HepG2 (cell line): Measurements from ENCODE around the gene C11orf24. TPM values are rescaled to one million over a fixed set of nuclear protein-coding genes. Genes with fewer than 3 reads are reported as not detected.

ENCODE experiments used
- ADNP ChIP-seq: sonication (generic); formaldehyde crosslinking; IDR thresholded peaks from 2 replicates; pipeline ENCODE4 v1.4.0; 2020; ENCODE audit warnings: missing genetic modification reagents
- CHCHD3 ChIP-seq: sonication (generic); formaldehyde crosslinking; IDR thresholded peaks from 2 replicates; pipeline ENCODE4 v1.8.0; 2022; ENCODE audit warnings: mild to moderate bottlenecking, missing genetic modification reagents, moderate library complexity
- FOXA1 ChIP-seq, 2 experiments: fragments of 450-650 bp in 1 of 2; sonication (generic) in 1 of 2; formaldehyde crosslinking in 1 of 2; IDR thresholded peaks; 2 replicates each; pipeline versions ENCODE4 v1.4.0 to v1.6.1; 2016 to 2020; ENCODE audit warnings: missing genetic modification reagents in 1 of 2
- FOXM1 ChIP-seq: sonication (generic); formaldehyde crosslinking; IDR thresholded peaks from 2 replicates; pipeline ENCODE4 v1.5.0; 2020; ENCODE audit warnings: missing genetic modification reagents
- HDAC1 ChIP-seq: sonication (generic); formaldehyde crosslinking; IDR thresholded peaks from 2 replicates; pipeline ENCODE4 v1.5.1; 2020; ENCODE audit warnings: mild to moderate bottlenecking, missing genetic modification reagents
- IRX3 ChIP-seq: sonication (generic); formaldehyde crosslinking; IDR thresholded peaks from 2 replicates; pipeline ENCODE4 v1.8.1; 2023; ENCODE audit warnings: mild to moderate bottlenecking, low read depth, missing genetic modification reagents, borderline replicate concordance
- SMARCE1 ChIP-seq: fragments of 450-650 bp; IDR thresholded peaks from 2 replicates; pipeline ENCODE4 v1.6.1; 2017; ENCODE audit warnings: borderline replicate concordance
- SOX13 ChIP-seq, 3 experiments: fragments of 450-650 bp in 1 of 3; sonication (generic) in 1 of 3; formaldehyde crosslinking in 1 of 3; IDR thresholded peaks in 2 of 3; conservative IDR thresholded peaks in 1 of 3; 2 replicates each; pipeline versions ENCODE4 v1.5.0 to v1.6.1; 2016 to 2020; ENCODE audit warnings: antibody characterized with exemption in 1 of 3, mild to moderate bottlenecking in 1 of 3, missing compliant biosample characterization in 1 of 3, missing genetic modification reagents in 1 of 3, moderate library complexity in 1 of 3
- ZNF121 ChIP-seq: sonication (generic); formaldehyde crosslinking; IDR thresholded peaks from 2 replicates; pipeline ENCODE4 v1.5.0; 2020; ENCODE audit warnings: mild to moderate bottlenecking, missing genetic modification reagents
- ZNF317 ChIP-seq: sonication (generic); formaldehyde crosslinking; IDR thresholded peaks from 2 replicates; pipeline ENCODE4 v1.5.0; 2020; ENCODE audit warnings: mild to moderate bottlenecking, missing genetic modification reagents
- ZNF326 ChIP-seq: sonication (generic); formaldehyde crosslinking; IDR thresholded peaks from 2 replicates; pipeline ENCODE4 v1.4.0; 2020; ENCODE audit warnings: missing genetic modification reagents, borderline replicate concordance
- ZNF451 ChIP-seq: sonication (generic); formaldehyde crosslinking; IDR thresholded peaks from 2 replicates; pipeline ENCODE4 v1.5.0; 2020; ENCODE audit warnings: mild to moderate bottlenecking, missing genetic modification reagents
- ZNF550 ChIP-seq: sonication (generic); formaldehyde crosslinking; IDR thresholded peaks from 2 replicates; pipeline ENCODE4 v1.4.0; 2020; ENCODE audit warnings: mild to moderate bottlenecking, missing genetic modification reagents, borderline replicate concordance
- polyA plus RNA-seq, 8 experiments: library from polyadenylated mRNA; depleted of rRNA in 3 of 8; stranded (reverse) in 7 of 8; unstranded in 1 of 8; fragments of >200 nt; fragmentation: Illumina TruSeq in 4 of 8; extraction: Trizol in 4 of 8; gene quantifications; 2 replicates each; pipeline versions ENCODE4 v1.2.1 to v1.2.3, GENCODE V29; 2011 to 2016; ENCODE audit warnings: low read depth in 4 of 8, missing spikeins in 1 of 8, mixed read lengths in 1 of 8; ENCODE audit not compliant: insufficient read depth in 1 of 8
- total RNA-seq, 5 experiments: library from RNA; depleted of rRNA; stranded (reverse); fragments of >200 nt; fragmentation: Illumina TruSeq; extraction: Trizol; gene quantifications; 2 replicates each; pipeline ENCODE4 v1.2.3, GENCODE V29; 2016; ENCODE audit warnings: low read depth in 1 of 5
- TF ChIP-seq, protein P1 (sequence below), 2 experiments: fragments of 450-650 bp in 1 of 2; sonication (generic) in 1 of 2; formaldehyde crosslinking; IDR thresholded peaks; 2 replicates each; pipeline versions ENCODE4 v1.5.0 to v1.8.0; 2020 to 2022; ENCODE audit warnings: mild to moderate bottlenecking in 1 of 2, missing genetic modification reagents in 1 of 2
- TF ChIP-seq, protein P2 (sequence below): sonication (generic); formaldehyde crosslinking; IDR thresholded peaks from 2 replicates; pipeline ENCODE4 v1.4.0; 2020; ENCODE audit warnings: missing genetic modification reagents
- TF ChIP-seq, protein P3 (sequence below): sonication (generic); formaldehyde crosslinking; IDR thresholded peaks from 2 replicates; pipeline ENCODE4 v1.4.0; 2020; ENCODE audit warnings: mild to moderate bottlenecking, missing genetic modification reagents

The C11orf24 gene
- total and polyA plus RNA-seq, 2 of the 13 experiments (the other 11 are each of a cell fraction or from before 2014, with no cell fraction given): 52.9 to 55.5 TPM

DNA sequence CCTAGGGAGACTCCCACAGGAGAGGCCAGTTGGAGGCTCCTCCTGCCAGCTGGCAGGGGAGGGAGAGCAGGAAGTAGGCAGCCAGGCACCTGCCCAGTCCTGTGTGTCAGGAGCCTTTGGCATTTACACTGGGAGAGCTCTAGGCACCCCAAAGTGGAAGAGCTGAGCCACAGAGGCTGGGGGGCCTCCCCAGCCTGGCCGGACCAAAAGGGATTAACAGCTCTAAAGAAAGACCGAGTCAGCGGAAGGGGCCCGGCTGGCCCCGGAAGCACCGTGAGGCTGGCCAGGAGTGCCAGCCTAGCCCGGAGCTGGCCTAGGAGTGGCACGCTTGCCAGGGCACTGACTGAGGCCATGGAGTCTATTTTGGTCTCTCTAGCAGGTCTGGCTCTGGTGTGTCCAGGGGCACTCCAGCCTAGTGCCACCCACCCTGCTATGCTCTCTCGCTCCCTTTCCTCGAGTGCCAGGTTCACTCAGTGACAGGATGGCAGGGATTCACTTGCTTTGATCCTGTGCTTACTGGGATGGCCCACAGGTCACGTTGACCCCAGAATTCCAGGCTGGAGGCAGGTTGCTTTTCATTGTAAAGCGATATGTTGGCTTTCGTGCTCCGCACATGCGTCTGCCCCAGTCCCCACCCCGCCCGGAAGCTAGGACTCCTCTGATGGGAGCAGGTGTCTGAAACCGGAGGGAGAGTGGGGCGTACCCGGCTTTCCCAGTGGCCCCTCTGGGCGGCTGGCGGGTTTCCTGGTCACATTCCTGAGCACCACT, 55.4 kb downstream of the C11orf24 start (continued):
- TF ChIP-seq HDAC1 (CRISPR knock-in tag): peak; percentile 44; the same call in 1 of the 2 replicates
- TF ChIP-seq ZNF317 (CRISPR knock-in tag): no peak
- TF ChIP-seq, protein P1, sequence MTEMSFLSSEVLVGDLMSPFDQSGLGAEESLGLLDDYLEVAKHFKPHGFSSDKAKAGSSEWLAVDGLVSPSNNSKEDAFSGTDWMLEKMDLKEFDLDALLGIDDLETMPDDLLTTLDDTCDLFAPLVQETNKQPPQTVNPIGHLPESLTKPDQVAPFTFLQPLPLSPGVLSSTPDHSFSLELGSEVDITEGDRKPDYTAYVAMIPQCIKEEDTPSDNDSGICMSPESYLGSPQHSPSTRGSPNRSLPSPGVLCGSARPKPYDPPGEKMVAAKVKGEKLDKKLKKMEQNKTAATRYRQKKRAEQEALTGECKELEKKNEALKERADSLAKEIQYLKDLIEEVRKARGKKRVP (CRISPR knock-in tag; IDR thresholded peaks at IDR 0.05): no peak
- peak; percentile 74 for TF ChIP-seq ZNF326
- no peak for TF ChIP-seq ZNF451 (CRISPR knock-in tag)
- TF ChIP-seq ZNF121 (CRISPR knock-in tag): no peak
- no peak for TF ChIP-seq ZNF550 (CRISPR knock-in tag)
- no peak for TF ChIP-seq FOXA1 (IDR thresholded peaks at IDR 0.05)
- TF ChIP-seq FOXA1 (CRISPR knock-in tag; IDR thresholded peaks at IDR 0.05): no peak
- TF ChIP-seq CHCHD3 (CRISPR knock-in tag): no peak
- TF ChIP-seq, protein P2, sequence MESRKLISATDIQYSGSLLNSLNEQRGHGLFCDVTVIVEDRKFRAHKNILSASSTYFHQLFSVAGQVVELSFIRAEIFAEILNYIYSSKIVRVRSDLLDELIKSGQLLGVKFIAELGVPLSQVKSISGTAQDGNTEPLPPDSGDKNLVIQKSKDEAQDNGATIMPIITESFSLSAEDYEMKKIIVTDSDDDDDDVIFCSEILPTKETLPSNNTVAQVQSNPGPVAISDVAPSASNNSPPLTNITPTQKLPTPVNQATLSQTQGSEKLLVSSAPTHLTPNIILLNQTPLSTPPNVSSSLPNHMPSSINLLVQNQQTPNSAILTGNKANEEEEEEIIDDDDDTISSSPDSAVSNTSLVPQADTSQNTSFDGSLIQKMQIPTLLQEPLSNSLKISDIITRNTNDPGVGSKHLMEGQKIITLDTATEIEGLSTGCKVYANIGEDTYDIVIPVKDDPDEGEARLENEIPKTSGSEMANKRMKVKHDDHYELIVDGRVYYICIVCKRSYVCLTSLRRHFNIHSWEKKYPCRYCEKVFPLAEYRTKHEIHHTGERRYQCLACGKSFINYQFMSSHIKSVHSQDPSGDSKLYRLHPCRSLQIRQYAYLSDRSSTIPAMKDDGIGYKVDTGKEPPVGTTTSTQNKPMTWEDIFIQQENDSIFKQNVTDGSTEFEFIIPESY (CRISPR knock-in tag): no peak; the same call in 1 of the 2 replicates
- TF ChIP-seq, protein P3, sequence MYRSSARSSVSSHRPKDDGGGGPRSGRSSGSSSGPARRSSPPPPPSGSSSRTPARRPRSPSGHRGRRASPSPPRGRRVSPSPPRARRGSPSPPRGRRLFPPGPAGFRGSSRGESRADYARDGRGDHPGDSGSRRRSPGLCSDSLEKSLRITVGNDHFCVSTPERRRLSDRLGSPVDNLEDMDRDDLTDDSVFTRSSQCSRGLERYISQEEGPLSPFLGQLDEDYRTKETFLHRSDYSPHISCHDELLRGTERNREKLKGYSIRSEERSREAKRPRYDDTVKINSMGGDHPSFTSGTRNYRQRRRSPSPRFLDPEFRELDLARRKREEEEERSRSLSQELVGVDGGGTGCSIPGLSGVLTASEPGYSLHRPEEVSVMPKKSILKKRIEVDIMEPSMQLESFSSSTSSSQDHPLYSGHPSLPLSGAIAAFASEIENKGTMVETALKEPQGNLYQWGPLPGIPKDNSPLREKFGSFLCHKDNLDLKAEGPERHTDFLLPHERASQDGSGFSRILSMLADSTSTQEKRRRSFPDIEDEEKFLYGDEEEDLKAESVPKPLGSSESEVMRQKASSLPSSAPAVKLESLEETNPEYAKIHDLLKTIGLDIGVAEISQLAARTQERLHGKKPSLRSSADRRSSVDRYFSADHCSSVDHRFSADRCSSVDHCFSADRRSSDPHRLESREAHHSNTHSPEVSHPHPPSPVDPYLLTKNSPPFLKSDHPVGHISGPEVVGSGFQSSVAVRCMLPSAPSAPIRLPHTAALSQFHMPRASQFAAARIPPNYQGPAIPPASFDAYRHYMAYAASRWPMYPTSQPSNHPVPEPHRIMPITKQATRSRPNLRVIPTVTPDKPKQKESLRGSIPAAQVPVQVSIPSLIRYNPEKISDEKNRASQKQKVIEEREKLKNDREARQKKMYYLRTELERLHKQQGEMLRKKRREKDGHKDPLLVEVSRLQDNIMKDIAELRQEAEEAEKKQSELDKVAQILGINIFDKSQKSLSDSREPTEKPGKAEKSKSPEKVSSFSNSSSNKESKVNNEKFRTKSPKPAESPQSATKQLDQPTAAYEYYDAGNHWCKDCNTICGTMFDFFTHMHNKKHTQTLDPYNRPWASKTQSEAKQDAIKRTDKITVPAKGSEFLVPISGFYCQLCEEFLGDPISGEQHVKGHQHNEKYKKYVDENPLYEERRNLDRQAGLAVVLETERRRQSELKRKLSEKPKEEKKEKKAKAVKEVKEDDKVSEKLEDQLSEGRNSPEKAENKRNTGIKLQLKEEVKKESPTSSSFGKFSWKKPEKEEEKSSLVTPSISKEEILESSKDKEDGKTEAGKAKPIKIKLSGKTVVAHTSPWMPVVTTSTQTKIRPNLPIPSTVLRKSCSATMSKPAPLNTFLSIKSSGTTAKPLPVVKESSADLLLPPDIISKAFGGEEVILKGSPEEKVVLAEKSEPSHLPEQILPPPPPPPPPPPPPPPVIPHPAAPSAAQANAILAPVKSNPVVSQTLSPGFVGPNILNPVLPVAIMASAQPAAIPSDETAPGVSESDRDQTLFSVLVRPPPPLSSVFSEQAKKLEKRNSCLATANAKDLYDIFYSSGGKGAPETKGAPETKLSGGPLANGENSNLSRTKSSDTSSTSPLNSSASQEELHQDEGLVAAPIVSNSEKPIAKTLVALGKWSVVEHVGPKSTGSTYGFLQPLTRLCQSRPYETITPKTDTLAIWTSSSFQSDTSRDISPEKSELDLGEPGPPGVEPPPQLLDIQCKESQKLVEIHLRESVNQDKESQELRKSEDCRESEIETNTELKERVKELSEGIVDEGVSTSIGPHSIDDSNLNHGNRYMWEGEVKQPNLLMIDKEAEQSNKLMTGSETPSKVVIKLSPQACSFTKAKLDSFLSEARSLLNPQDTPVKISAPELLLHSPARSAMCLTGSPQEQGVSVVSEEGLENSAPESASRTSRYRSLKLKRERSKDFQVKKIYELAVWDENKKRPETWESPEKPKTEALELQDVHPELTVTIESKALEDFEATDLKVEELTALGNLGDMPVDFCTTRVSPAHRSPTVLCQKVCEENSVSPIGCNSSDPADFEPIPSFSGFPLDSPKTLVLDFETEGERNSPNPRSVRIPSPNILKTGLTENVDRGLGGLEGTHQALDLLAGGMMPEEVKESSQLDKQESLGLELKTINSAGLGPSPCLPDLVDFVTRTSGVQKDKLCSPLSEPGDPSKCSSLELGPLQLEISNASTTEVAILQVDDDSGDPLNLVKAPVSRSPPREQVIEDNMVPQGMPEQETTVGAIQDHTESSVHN (CRISPR knock-in tag): no peak
- TF ChIP-seq ADNP (CRISPR knock-in tag): no peak
- no peak for TF ChIP-seq SMARCE1
- no peak for TF ChIP-seq SOX13 (IDR thresholded peaks at IDR 0.05)
- TF ChIP-seq SOX13 (CRISPR knock-in tag; conservative IDR thresholded peaks at IDR 0.05 in 1 of 2, IDR thresholded peaks at IDR 0.05 in 1 of 2): no peak
- no peak for TF ChIP-seq IRX3 (CRISPR knock-in tag)
- no peak for TF ChIP-seq FOXM1
